ENCODE results near the gene TOP2A. TPM values are rescaled to one million over a fixed set of nuclear protein-coding genes. Genes with fewer than 3 reads are reported as not detected.
A peak's percentile ranks its signal among the peaks of the same experiment; 100 is the strongest.

TOP2A gene
- total RNA-seq, 1 donor from 2014 or later, result 2.9 TPM

DNA sequence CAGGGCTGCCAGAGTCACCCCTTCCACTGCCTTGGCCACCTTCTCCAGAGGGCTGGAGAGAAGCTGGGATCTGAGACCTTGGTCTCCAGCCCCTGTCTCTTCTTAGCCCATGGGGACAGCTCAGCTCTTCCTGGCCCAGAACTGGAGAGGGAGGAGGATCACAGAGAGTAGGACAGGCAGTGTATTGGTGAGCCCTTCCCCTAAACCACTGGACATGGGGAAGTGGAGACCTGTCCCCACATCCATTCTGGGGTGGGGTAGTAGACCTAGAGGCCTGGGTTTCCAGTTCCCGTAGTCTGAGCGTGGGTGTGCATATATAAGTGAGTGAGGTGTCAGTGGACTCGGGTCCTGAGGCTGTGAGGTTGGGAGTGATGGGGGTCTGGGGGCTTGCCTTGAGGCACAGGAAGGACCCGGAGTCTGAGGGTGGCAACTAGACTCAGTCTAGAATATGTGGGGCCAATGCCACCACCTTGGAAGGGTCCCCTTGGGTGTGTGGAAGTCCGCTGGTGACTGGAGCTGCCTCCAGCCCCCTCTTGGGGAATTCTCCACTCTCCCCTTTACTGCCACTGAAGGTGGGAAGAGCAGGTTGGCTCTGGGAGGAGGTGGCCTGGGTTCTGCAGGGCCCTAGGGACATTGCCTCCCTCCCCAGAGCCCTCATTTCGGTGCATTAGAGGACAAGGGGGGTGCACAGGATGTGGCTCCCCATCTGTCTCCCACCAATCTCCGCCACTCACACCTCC lies 73.1 kb downstream of the TOP2A start:
- no peak for DNase-seq
- ATAC-seq (ENCODE audit: poor library complexity), result no peak
- intact Hi-C loops (cut with DNase I), result no loop called here

DNA sequence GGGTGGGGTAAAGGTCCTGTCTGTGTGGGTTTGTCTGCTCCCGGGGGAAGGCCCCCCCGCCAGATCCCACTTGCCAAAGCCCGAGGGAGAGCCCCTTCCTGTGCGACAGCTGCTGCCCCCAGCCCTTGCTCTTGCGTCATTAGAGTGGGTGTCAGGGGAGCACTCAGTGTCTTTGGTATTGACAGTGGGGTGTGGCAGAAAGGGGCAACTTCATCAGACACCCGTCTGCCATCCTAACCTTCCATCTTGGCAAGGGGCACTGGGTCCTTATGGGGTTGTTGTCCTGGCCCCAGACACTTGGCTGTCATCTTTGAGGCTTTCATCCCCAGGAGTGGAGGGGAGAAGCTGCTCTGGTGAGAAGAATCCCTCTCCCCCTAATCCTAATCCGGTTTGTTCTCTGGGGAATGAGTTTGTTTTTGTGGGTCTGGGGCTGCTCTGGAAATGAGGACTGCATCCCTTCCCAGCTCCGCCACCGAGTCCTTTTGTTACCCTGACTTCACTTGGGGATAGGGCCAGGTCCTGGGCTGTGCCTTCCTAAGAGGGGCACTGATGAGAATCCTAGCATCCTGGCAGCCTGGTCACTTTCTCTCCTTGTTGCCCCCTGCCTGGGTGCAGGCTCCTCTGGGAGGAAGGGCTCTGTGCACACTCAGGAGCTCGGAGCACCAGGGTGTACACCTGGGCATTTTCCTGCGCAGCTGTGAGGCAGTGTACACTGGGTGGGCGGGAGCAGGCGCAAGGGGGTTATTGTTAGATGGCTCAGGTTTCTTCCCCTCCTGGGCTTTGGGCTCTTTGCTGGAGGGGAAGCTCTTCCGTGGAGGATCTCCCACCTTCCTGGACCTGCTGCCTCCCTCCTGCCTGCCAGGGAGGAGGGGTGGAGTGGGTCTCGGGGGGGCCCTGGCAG lies 74.2 kb downstream of the TOP2A start:
- intact Hi-C loops (cut with DNase I), result no loop called here
- DNase-seq (no peak), ATAC-seq (ENCODE audit: poor library complexity) (no peak)

DNA sequence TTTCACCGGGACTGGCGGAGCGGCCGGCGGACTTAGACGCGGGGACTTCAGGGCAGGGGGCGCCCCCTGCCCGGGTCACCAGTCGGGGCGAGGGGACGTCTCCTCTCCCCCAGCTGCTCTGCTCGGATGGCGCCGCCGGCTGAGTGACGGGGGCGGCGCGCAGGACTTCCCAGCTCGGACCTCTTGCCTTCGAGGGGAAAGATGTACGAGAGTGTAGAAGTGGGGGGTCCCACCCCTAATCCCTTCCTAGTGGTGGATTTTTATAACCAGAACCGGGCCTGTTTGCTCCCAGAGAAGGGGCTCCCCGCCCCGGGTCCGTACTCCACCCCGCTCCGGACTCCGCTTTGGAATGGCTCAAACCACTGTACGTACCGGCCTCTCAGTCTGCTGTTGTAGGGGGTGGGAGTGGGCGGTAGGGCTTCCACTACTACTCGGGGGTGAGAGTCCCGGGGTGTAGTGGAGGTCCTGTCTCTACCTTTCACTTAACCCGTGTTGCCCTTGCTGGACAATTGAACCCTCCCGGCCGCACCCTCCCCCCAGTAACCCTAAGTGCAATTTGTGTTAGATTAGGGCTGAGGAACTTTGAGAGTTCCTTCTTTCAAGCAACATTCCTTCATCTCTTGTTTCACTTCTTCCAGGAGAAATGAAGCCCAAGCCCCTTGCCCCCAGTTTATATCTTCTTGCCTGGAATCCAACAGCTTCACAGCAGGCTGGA lies 75.0 kb downstream of the TOP2A start:
- intact Hi-C loops (cut with DNase I), result no loop called here
- DNase-seq (no peak), ATAC-seq (ENCODE audit: poor library complexity) (no peak)

DNA sequence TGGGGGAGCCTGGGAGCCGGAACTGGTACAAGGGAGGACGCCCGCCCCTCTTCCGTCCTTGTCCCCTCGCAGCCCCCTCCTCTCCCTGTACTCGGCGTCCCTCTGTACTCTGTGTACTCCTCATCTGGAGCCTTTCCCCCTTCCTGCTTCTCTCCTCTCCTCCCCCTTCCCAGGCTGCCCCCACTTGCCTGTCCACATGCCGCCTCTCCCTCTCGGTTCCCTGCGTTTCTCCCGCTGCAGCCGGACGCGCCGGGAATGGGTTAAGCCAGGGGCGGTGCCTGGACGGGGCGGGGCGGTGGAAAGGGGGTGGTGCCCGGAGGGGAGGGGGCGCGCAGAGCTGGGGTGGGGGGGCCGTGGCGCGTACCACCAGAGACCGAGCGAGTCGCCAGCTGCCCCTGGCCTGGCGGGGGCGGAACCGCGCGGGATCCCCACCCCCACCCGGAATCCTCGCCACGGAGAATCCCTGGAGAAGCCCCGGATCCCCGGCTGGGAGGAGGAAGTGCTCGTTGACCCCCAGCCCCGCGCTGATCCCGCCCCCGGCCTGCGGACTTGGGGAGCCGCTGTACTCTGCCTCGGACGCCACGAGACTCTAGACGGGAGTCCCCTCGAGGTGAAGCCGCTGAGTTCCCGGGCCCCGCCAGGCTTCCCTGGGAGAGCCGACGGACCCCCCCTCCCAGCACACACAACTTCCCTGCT lies 75.7 kb downstream of the TOP2A start:
- intact Hi-C loops (cut with DNase I), result no loop called here
- DNase-seq (peak; percentile 90), ATAC-seq (ENCODE audit: poor library complexity) (peak; percentile 73)

DNA sequence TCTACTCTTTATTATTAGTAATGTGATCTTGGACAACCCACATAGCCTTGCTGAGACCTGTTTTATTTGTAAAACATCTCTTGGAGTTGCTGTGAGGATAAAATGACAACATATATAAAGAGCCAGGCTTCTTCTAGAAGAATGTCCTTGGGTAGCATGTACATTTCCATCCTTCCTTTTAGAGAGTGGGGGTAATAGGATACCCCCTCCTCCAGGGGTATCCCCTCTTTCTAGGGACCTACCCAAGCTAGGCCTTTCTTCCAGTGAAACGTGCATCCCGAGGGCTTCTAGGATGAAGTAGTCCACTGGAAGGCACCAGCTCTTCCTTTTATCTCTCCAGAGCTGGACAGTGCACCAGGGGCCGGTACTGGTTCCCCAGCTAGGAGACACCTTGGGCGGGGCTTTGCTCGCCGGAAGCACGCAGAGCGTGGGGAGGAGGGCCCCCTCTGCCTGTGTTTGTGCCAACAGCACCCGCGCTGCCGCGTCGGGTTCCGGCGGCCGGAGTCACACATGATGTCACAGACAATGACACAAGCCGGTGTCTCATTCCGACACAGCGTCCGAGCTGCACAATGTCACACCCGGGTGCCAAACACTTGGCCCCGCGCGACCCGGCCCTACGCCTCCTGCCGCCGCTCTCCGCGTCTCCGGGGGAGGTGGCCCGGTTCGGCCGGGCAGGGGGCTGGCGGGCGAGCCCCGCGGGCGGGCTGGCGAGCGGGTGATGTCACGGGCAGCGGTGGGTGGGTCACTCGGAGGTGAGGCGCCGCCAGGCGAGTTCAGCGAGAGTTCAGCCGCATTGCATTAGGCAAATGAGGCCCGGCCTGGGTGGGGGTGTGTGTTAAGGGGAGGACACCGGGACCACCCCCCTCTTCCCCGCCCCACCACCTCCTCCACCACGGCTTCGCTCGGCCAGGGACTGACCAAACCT lies 76.6 kb downstream of the TOP2A start:
- ATAC-seq (ENCODE audit: poor library complexity) (peak; percentile 74), DNase-seq (peak; percentile 96)
- intact Hi-C loops (cut with DNase I), result no loop called here

DNA sequence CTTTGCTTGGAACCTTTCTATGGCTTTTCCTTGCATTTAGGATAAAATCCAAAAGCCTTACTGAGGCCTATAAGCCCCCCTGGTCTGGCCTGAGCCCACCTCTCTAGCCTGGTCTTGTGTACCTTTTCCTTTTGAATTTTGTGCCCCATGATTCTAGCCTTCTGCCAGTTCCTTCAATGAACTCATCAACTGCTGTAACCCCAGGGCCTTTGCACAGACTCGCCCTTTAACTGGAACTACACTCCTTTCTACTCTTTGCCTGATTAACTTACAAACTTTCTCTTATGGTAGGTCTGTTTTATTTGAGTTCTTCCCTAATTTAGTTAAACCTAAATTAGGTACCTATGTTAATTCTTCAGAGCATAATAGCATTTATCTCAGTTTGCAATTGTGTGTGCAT lies 77.4 kb downstream of the TOP2A start:
- ATAC-seq (ENCODE audit: poor library complexity), result no peak
- DNase-seq, result no peak
- intact Hi-C loops (cut with DNase I), result no loop called here

- ATAC-seq (ENCODE audit: poor library complexity) (no peak), DNase-seq (no peak)
- intact Hi-C loops (cut with DNase I), result no loop called here
Observed at GRCh38 chr17:40338941-40339649, 78.6 kb downstream of the TOP2A start.

Other genes with a start within 250 kb of the TOP2A start
- gene RAPGEFL1, start 240.4 kb downstream of the TOP2A start, total RNA-seq, result 2.7 TPM
- gene WIPF2, start 198.6 kb downstream of the TOP2A start, total RNA-seq, result 11.8 TPM
- gene CDC6, start 130.0 kb downstream of the TOP2A start, total RNA-seq, result 1.1 TPM
- gene RARA, start 108.7 kb downstream of the TOP2A start, total RNA-seq, result 15.8 TPM
- 1.3 TPM for gene GJD3, start 53.2 kb downstream of the TOP2A start, total RNA-seq
- gene IGFBP4, start 25.6 kb upstream of the TOP2A start, total RNA-seq, result 157 TPM
- not detected for gene TNS4, start 83.7 kb upstream of the TOP2A start, total RNA-seq
- not detected for gene CCR7, start 147.6 kb upstream of the TOP2A start, total RNA-seq
- 49.5 TPM for gene SMARCE1, start 229.9 kb upstream of the TOP2A start, total RNA-seq
- not detected for gene KRT222, start 247.3 kb upstream of the TOP2A start, total RNA-seq